HG03565 (cell line): ENCODE results near the gene FJX1.
"Not testable (repeated sequence)": the region's sequence is repeated elsewhere in the genome, so short reads cannot be mapped to it uniquely, and the experiment has no call there.

Experiments
- ATAC-seq: cut with Tn5 transposase; IDR thresholded peaks from one replicate; pipeline ENCODE4 v1.9.1; 2021; ENCODE audit warnings: mild to moderate bottlenecking, moderate library complexity; ENCODE audit not compliant: unreplicated experiment

FJX1 gene

DNA sequence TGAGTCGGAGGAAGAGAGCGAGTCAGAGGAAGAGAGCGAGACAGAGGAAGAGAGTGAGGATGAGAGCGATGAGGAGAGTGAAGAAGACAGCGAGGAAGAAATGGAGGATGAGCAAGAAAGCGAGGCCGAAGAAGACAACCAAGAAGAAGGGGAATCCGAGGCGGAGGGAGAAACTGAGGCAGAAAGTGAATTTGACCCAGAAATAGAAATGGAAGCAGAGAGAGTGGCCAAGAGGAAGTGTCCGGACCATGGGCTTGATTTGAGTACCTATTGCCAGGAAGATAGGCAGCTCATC lies 45.1 kb downstream of the FJX1 start:
- ATAC-seq, result no peak

DNA sequence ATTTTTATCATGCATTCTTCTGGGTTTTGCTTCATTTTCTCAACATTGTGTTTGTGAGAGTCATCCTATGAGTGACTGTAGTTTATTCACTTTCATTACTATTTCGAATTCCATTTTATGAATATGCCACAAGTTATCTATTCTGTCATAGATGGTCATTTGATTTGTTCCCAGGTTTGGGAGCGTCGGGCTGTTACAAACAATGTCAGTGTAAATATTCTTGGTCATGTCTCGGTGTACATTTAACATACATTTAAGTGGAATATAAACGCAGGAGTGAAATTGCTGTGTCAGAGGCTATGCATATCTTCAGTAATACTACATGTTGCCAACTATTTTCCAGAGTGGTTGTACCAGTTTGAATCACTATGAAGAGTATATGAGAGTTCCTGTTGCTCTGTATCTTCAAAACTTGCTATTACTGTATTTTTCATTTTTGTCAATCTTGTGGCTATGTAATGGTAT lies 46.7 kb downstream of the FJX1 start:
- ATAC-seq, result no peak

- no peak for ATAC-seq
Observed at GRCh38 chr11:35667257-35667656, 49.0 kb downstream of the FJX1 start.

GRCh38 chr11:35668350-35668749 lies 50.1 kb downstream of the FJX1 start:
- not testable (repeated sequence) for ATAC-seq
